T-cell (primary cell): ENCODE results near the gene CPNE7. TPM values are rescaled to one million over a fixed set of nuclear protein-coding genes. Genes with fewer than 3 reads are reported as not detected.
A peak's percentile ranks its signal among the peaks of the same experiment; 100 is the strongest.

Experiments
- ATAC-seq, 4 experiments: fragments of 200-7000 bp in 3 of 4; fragments of 150-1000 bp in 1 of 4; cut with Tn5 transposase; replicated peaks in 1 of 4; 1 replicate in 3 of 4; 2 replicates in 1 of 4; pipeline ENCODE4 v1.10.0; 2021; ENCODE audit warnings: moderate library complexity in 3 of 4, mild to moderate bottlenecking in 2 of 4, moderate number of reproducible peaks in 1 of 4
- CTCF ChIA-PET, 2 donors: fragments of 300-600 bp; sonication (Branson Sonifier 250); formaldehyde crosslinking; loops; one replicate each; lab custom pipeline; 2022; ENCODE audit warnings: antibody characterized with exemption in 2 of 2; lab: Charles Lee
- POLR2A ChIA-PET, 2 donors: fragments of 300-600 bp; sonication (Branson Sonifier 250); formaldehyde crosslinking; loops; one replicate each; lab custom pipeline; 2022; ENCODE audit warnings: antibody characterized with exemption in 2 of 2; lab: Charles Lee
- DNase-seq, 35 experiments: peaks; one replicate each; pipeline versions ENCODE4 v3.0.0 to v3.0.0-alpha.2; 2013 to 2023
- H3K27ac ChIP-seq: one replicate; pipeline ENCODE4 v1.5.1; 2013; ENCODE audit warnings: low read length
- H3K27me3 ChIP-seq, 2 experiments: replicated peaks in 1 of 2; 1 replicate in 1 of 2; 2 replicates in 1 of 2; pipeline versions ENCODE4 v1.6.1 to v1.7.0; 2013; ENCODE audit warnings: low read length in 1 of 2, mixed read lengths in 1 of 2; ENCODE audit not compliant: control insufficient read depth in 2 of 2, insufficient read depth in 2 of 2; ENCODE audit errors: extremely low read depth in 1 of 2
- H3K36me3 ChIP-seq, 2 donors: 1 replicate in 1 of 2; 2 replicates in 1 of 2; pipeline versions ENCODE4 v1.6.1 to v1.7.0; 2013; ENCODE audit warnings: low read length in 1 of 2; ENCODE audit not compliant: control insufficient read depth in 2 of 2, insufficient read depth in 1 of 2; ENCODE audit errors: extremely low read depth in 1 of 2
- H3K4me1 ChIP-seq, 2 experiments: 1 replicate in 1 of 2; 2 replicates in 1 of 2; pipeline versions ENCODE4 v1.6.1 to v1.7.0; 2013; ENCODE audit warnings: low read length in 2 of 2, mixed read lengths in 1 of 2; ENCODE audit not compliant: insufficient read depth in 2 of 2, control insufficient read depth in 1 of 2; ENCODE audit errors: extremely low read depth in 1 of 2
- H3K4me3 ChIP-seq, 2 donors: 1 replicate in 1 of 2; 2 replicates in 1 of 2; pipeline versions ENCODE4 v1.5.1 to v1.7.0; 2013; ENCODE audit warnings: mild to moderate bottlenecking in 2 of 2, low read length in 1 of 2, moderate library complexity in 1 of 2; ENCODE audit not compliant: control insufficient read depth in 1 of 2; ENCODE audit errors: extremely low read depth in 1 of 2
- H3K9me3 ChIP-seq: 2 replicates; pipeline ENCODE4 v1.7.0; 2013
- H3K27ac Mint-ChIP-seq, 2 donors: one replicate each; pipeline ENCODE4 v1.8.0; 2020 to 2021; ENCODE audit warnings: mild to moderate bottlenecking in 2 of 2, mixed read lengths in 2 of 2
- H3K27me3 Mint-ChIP-seq, 2 donors: one replicate each; pipeline ENCODE4 v1.8.0; 2021 to 2022; ENCODE audit warnings: mixed read lengths in 2 of 2
- H3K36me3 Mint-ChIP-seq: one replicate; pipeline ENCODE4 v1.8.0; 2021; ENCODE audit warnings: mixed read lengths
- H3K4me1 Mint-ChIP-seq, 3 donors: one replicate each; pipeline ENCODE4 v1.8.0; 2020 to 2022; ENCODE audit warnings: mixed read lengths in 3 of 3, mild to moderate bottlenecking in 1 of 3
- H3K4me3 Mint-ChIP-seq, 3 donors: one replicate each; pipeline ENCODE4 v1.8.0; 2020 to 2022; ENCODE audit warnings: mild to moderate bottlenecking in 3 of 3, mixed read lengths in 3 of 3, moderate library complexity in 3 of 3
- H3K9me3 Mint-ChIP-seq, 3 donors: one replicate each; pipeline ENCODE4 v1.8.0; 2020 to 2022; ENCODE audit warnings: mixed read lengths in 3 of 3
- WGBS: methylation state at CpG from one replicate; pipeline ENCODE4 v1.1.5; 2013; ENCODE audit warnings: missing lambda C conversion rate; ENCODE audit not compliant: insufficient coverage; 5-methylcytosine and 5-hydroxymethylcytosine counted together
- total RNA-seq, 35 experiments: library from RNA in 6 of 35; stranded (reverse) in 6 of 35; fragments of 120-200 nt in 1 of 35; gene quantifications; one replicate each; pipeline versions ENCODE4 v1.2.1 to v1.2.4 and lab custom pipeline; 2013 to 2026

The CPNE7 gene
- total RNA-seq, 5 donors from 2014 or later (not counting 1 experiment from before 2014, with no cell fraction given), result 1.9 to 8.7 (median 5.1) TPM

DNA sequence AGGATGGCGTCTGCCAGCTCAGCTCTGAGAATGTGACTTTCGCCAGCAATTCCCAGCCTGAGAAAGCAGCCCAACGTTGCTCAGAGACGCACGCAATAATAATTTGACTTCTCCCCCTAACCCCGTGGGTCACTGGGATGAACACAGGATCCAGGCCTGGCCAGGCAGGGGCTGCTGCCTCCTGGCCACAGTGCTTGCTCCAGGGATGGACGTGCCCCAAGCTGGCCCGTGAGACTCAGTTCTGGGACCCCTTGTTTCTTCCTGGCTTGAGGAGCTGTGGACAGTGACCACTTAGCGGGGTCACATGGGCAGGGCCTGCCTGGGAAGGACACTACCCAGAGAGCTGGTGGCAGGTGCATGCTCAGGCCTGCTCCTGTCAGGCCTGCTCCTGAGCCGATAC lies 24.3 kb downstream of the CPNE7 start:
- no peaks in the 10 kb centered on the region for H3K27me3 Mint-ChIP-seq
- H3K4me1 Mint-ChIP-seq, result peaks cover 14 to 26% (median 17%) of the 10 kb centered on the region in 3 donors
- peaks cover 0 to 2% of the 10 kb centered on the region in 2 experiments for H3K27me3 ChIP-seq
- no peak overlapping the region for H3K4me3 ChIP-seq
- no peak overlapping the region for H3K27ac ChIP-seq
- ChIA-PET POLR2A (interaction anchor here in 1 of 2 donors (0.7 kb wide), 1 partner anchor 261 kb away, joined by 3 read pairs; no protein-coding TSS in a partner anchor), CTCF (interaction anchor here in 1 of 2 donors (0.6 kb wide), 1 partner anchor 308 kb away, joined by 7 read pairs; no protein-coding TSS in a partner anchor)
- no peak for ATAC-seq
- H3K36me3 Mint-ChIP-seq, result no peaks in the 10 kb centered on the region
- no peak overlapping the region for H3K4me3 Mint-ChIP-seq
- no peak for DNase-seq
- WGBS, result 88% methylated on average over 8 of the region's 10 CpGs
- peak overlapping the region in 1 of 2 donors; percentile 5 for H3K27ac Mint-ChIP-seq
- no peaks in the 10 kb centered on the region for H3K9me3 Mint-ChIP-seq
- no peaks in the 10 kb centered on the region for H3K36me3 ChIP-seq
- no peaks in the 10 kb centered on the region for H3K9me3 ChIP-seq
- H3K4me1 ChIP-seq, result peaks cover 0 to 25% of the 10 kb centered on the region in 2 experiments

DNA sequence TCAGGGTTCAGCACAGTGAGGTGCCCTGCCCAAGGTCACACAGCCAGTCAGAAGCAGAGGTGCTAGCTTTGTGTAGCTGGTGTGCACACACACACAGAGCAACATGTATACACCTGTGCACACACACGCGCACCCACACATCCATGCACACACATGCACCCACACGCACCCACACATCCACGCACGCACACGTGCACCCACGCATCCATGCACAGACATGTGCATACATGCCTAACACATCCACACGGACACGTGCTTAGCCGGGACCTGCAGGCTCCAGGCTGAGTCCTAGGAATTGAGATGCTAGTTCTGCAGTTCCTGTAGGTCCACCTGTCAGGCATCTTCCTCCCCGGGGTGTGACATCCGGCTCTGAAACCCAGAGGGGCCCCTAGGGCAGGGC lies 24.9 kb downstream of the CPNE7 start:
- Mint-ChIP-seq H3K36me3 (no peaks in the 10 kb centered on the region), H3K4me1 (peaks cover 14 to 26% (median 17%) of the 10 kb centered on the region in 3 donors), H3K27ac (peak overlapping the region in 1 of 2 donors; percentile 5), H3K4me3 (no peak overlapping the region), H3K9me3 (no peaks in the 10 kb centered on the region), H3K27me3 (no peaks in the 10 kb centered on the region)
- H3K9me3 ChIP-seq, result no peaks in the 10 kb centered on the region
- DNase-seq, result no peak
- no peak overlapping the region for H3K4me3 ChIP-seq
- 85% methylated on average over 12 of the region's 12 CpGs for WGBS
- ATAC-seq, result no peak
- ChIA-PET CTCF (interaction anchor here in 1 of 2 donors (0.6 kb wide), 1 partner anchor 308 kb away, joined by 7 read pairs; no protein-coding TSS in a partner anchor), POLR2A (interaction anchor here in 1 of 2 donors (0.7 kb wide), 1 partner anchor 262 kb away, joined by 3 read pairs; no protein-coding TSS in a partner anchor)
- peaks cover 0 to 23% of the 10 kb centered on the region in 2 experiments for H3K4me1 ChIP-seq
- no peaks in the 10 kb centered on the region for H3K36me3 ChIP-seq
- H3K27ac ChIP-seq, result no peak overlapping the region
- H3K27me3 ChIP-seq, result peaks cover 0 to 2% of the 10 kb centered on the region in 2 experiments

DNA sequence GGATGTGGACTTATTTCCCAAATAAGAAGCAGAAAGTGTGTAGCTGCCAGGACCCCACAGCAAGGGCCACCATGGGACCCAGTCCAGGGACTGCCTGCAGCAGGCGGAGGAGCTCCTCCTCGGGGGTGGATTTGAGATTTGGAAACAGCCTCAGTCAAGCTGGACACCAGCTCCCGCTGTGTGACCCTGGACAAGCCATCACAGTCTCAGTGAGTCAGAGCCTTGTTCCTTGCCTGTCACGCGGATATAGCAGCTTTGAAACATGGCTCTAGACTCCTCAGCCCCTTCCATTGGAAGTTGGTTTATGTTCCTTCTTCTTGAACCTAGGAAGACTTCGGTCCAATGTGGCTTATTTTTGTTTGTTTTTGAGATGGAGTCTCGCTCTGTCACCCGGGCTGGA lies 25.4 kb downstream of the CPNE7 start:
- peaks cover 14 to 22% (median 17%) of the 10 kb centered on the region in 3 donors for H3K4me1 Mint-ChIP-seq
- peaks cover 0 to 23% of the 10 kb centered on the region in 2 experiments for H3K4me1 ChIP-seq
- H3K4me3 ChIP-seq, result no peak overlapping the region
- H3K27me3 Mint-ChIP-seq, result no peaks in the 10 kb centered on the region
- no peak for ATAC-seq
- H3K9me3 ChIP-seq, result no peaks in the 10 kb centered on the region
- WGBS, result 94% methylated on average over 3 of the region's 8 CpGs
- H3K27ac Mint-ChIP-seq, result no peak overlapping the region
- POLR2A ChIA-PET, result no interaction called here
- H3K27me3 ChIP-seq, result peaks cover 0 to 2% of the 10 kb centered on the region in 2 experiments
- H3K27ac ChIP-seq, result no peak overlapping the region
- no peaks in the 10 kb centered on the region for H3K36me3 ChIP-seq
- DNase-seq, result no peak
- no peak overlapping the region for H3K4me3 Mint-ChIP-seq
- no peaks in the 10 kb centered on the region for H3K36me3 Mint-ChIP-seq
- CTCF ChIA-PET, result no interaction called here
- H3K9me3 Mint-ChIP-seq, result no peaks in the 10 kb centered on the region

- DNase-seq (no peak), ATAC-seq (no peak)
- Histone ChIP-seq H3K4me3 (no peak overlapping the region), H3K36me3 (no peaks in the 10 kb centered on the region), H3K27me3 (peaks cover 0 to 2% of the 10 kb centered on the region in 2 experiments), H3K9me3 (no peaks in the 10 kb centered on the region), H3K27ac (no peak overlapping the region), H3K4me1 (peaks cover 0 to 23% of the 10 kb centered on the region in 2 experiments)
- Mint-ChIP-seq H3K4me3 (peak overlapping the region in 1 of 3 donors; percentile 41), H3K4me1 (peaks cover 14 to 22% (median 17%) of the 10 kb centered on the region in 3 donors), H3K36me3 (no peaks in the 10 kb centered on the region), H3K9me3 (no peaks in the 10 kb centered on the region), H3K27ac (no peak overlapping the region), H3K27me3 (no peaks in the 10 kb centered on the region)
- POLR2A ChIA-PET, result no interaction called here
- 81% methylated on average over 21 of the region's 22 CpGs for WGBS
- CTCF ChIA-PET, result no interaction called here
Measured at GRCh38 chr16:89601906-89602272, 26.3 kb downstream of the CPNE7 start.

DNA sequence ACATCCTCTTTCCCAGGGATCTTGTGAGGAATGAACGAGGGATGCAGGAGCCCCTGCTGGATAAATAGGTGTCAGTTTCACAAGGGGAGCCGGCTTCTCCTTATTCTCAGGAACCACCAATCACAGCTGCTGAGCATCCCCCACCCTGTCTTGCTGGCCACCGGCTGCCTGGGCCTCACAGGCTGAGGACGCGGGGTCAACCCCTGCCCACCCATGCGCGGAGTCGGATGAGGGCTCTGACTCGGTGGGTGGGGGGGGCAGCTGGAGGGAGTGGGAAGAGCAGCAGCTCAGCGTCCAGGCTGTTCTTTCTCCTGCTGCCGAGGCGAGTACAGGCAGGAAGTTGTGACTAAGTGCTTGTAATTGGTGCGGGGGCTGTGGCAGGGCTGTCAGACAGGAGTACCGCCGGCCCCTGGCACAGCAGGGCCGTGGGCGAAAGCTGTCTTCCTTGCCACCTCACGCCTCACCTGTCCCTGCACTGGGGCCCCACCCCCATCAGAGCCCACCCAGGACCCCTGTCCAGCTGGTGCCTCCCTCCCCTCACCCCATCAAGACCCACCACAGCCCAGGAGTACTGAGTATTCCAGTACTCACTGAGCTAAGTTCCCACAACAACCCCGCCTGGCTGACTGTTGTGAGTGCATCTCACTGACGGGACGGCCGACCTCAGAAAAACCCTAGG lies 26.9 kb downstream of the CPNE7 start:
- Histone ChIP-seq H3K27me3 (peaks cover 0 to 2% of the 10 kb centered on the region in 2 experiments), H3K4me1 (peaks cover 0 to 23% of the 10 kb centered on the region in 2 experiments), H3K9me3 (no peaks in the 10 kb centered on the region), H3K27ac (no peak overlapping the region), H3K4me3 (no peak overlapping the region), H3K36me3 (no peaks in the 10 kb centered on the region)
- 3% methylated on average over 17 of the region's 22 CpGs for WGBS
- Mint-ChIP-seq H3K36me3 (no peaks in the 10 kb centered on the region), H3K27me3 (no peaks in the 10 kb centered on the region), H3K9me3 (no peaks in the 10 kb centered on the region), H3K27ac (peak overlapping the region in 1 of 2 donors; percentile 63), H3K4me3 (peak overlapping the region in 2 of 3 donors; percentile 41 to 55), H3K4me1 (peaks cover 14 to 22% (median 17%) of the 10 kb centered on the region in 3 donors)
- DNase-seq (peak in 25 of 35 experiments; percentile 20 to 66 (median 37)), ATAC-seq (peak; percentile 85 to 92 (median 87))
- POLR2A ChIA-PET, result interaction anchor here in 1 of 2 donors (0.6 kb wide), 1 partner anchor 85 kb away, joined by 3 read pairs; no protein-coding TSS in a partner anchor
- CTCF ChIA-PET, result no interaction called here

DNA sequence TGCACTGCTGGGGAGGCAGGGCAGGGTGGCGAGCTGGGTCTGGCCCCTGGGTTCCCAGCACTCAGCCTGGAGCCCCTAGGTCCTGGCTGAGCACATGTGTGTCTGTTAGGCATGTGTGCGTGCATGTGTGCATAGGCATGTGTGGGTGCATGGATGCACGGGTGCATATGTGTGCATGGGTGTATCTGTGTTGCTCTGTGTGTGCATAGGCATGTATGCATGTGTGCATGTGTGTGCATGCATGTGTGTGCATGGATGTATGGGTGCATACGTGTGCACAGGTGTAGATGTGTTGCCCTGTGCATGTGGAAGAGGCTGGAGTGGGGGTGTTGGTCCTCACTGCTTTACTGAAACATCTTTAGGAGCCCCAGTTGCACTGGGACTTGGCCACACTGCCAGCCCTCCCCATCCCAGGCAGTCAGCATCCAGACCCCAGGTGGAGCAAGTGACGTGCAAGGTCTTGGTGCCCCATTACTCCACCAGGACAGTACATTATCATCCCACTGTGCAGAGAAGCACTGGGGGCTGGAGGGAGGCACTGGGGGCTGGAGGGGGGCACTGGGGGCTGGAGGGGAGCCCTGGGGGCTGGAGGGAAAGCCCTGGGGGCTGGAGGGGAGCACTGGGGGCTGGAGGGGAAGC lies 27.5 kb downstream of the CPNE7 start:
- DNase-seq, result no peak
- no peaks in the 10 kb centered on the region for H3K36me3 Mint-ChIP-seq
- H3K27me3 ChIP-seq, result peaks cover 0 to 2% of the 10 kb centered on the region in 2 experiments
- CTCF ChIA-PET, result no interaction called here
- no peaks in the 10 kb centered on the region for H3K9me3 ChIP-seq
- no peak overlapping the region for H3K27ac ChIP-seq
- peaks cover 14 to 22% (median 17%) of the 10 kb centered on the region in 3 donors for H3K4me1 Mint-ChIP-seq
- whole genome bisulfite sequencing, result 44% methylated on average over 3 of the region's 5 CpGs
- H3K4me3 Mint-ChIP-seq, result peak overlapping the region in 2 of 3 donors; percentile 41 to 55
- H3K27me3 Mint-ChIP-seq, result no peaks in the 10 kb centered on the region
- H3K4me1 ChIP-seq, result peaks cover 0 to 23% of the 10 kb centered on the region in 2 experiments
- H3K9me3 Mint-ChIP-seq, result no peaks in the 10 kb centered on the region
- H3K27ac Mint-ChIP-seq, result peak overlapping the region in 1 of 2 donors; percentile 63
- no peak overlapping the region for H3K4me3 ChIP-seq
- no peak for ATAC-seq
- POLR2A ChIA-PET, result interaction anchor here in 1 of 2 donors (0.6 kb wide), 1 partner anchor 84 kb away, joined by 3 read pairs; no protein-coding TSS in a partner anchor
- H3K36me3 ChIP-seq, result no peaks in the 10 kb centered on the region
